H1 (cell line): ENCODE results near the gene TUBGCP3.

Experiments used
- POLR2A ChIP-seq, 2 experiments: IDR thresholded peaks; 1 replicate in 1 of 2; 2 replicates in 1 of 2; pipeline ENCODE4 v1.6.1; 2011; ENCODE audit warnings: low read depth in 2 of 2, low read length in 2 of 2, mild to moderate bottlenecking in 2 of 2; ENCODE audit errors: control extremely low read depth in 1 of 2
- TEAD4 ChIP-seq: IDR thresholded peaks from 2 replicates; pipeline ENCODE4 v1.6.1; 2012; ENCODE audit warnings: low read depth, low read length, inconsistent platforms, mixed read lengths
- TF ChIP-seq, protein P1 (sequence below), 3 experiments: IDR thresholded peaks; 1 replicate in 2 of 3; 2 replicates in 1 of 3; pipeline versions ENCODE4 v1.5.1 to v1.6.1; 2011; ENCODE audit warnings: low read length in 3 of 3, mild to moderate bottlenecking in 3 of 3, inconsistent platforms in 2 of 3, low read depth in 1 of 3, moderate library complexity in 1 of 3; ENCODE audit not compliant: insufficient read depth in 1 of 3; ENCODE audit errors: control extremely low read depth in 1 of 3

DNA sequence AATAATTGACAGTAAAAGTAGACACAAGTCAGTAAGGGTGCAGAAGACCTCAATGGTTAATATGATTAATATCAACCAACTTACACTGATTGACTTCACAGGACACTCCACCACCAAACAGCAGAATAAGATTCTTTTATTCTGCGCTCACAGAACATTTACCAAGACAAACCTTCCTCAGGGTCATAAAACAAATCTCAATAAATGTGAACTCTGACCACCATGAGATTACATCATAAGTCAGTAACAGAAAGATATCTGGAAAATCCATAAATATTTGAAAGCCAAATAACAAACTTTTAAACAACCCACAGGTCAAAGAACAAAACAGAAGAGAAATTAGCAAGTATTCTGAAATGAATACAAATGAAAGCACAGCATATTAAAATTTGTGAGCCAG lies 112.1 kb downstream of the TUBGCP3 start:
- TF ChIP-seq, protein P1, sequence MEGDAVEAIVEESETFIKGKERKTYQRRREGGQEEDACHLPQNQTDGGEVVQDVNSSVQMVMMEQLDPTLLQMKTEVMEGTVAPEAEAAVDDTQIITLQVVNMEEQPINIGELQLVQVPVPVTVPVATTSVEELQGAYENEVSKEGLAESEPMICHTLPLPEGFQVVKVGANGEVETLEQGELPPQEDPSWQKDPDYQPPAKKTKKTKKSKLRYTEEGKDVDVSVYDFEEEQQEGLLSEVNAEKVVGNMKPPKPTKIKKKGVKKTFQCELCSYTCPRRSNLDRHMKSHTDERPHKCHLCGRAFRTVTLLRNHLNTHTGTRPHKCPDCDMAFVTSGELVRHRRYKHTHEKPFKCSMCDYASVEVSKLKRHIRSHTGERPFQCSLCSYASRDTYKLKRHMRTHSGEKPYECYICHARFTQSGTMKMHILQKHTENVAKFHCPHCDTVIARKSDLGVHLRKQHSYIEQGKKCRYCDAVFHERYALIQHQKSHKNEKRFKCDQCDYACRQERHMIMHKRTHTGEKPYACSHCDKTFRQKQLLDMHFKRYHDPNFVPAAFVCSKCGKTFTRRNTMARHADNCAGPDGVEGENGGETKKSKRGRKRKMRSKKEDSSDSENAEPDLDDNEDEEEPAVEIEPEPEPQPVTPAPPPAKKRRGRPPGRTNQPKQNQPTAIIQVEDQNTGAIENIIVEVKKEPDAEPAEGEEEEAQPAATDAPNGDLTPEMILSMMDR (IDR thresholded peaks at IDR 0.05; ENCODE audit: control extremely low read depth in 1 of 3, insufficient read depth in 1 of 3, low read depth in 1 of 3, low read length in 3 of 3), result no peak
- TF ChIP-seq POLR2A (IDR thresholded peaks at IDR 0.05; ENCODE audit: control extremely low read depth in 1 of 2, low read depth in 2 of 2, low read length in 2 of 2) (no peak), TEAD4 (no peak)
